Epithelial cell of prostate (primary cell): ENCODE results near the gene GJC3.
"Not testable (repeated sequence)": the region's sequence is repeated elsewhere in the genome, so short reads cannot be mapped to it uniquely, and the experiment has no call there.

Source experiments
- DNase-seq: peaks from one replicate; pipeline ENCODE4 v3.0.0-alpha.2; 2011; ENCODE audit warnings: low read depth, low spot score
- H3K27ac ChIP-seq: fragments of 450-650 bp; 2 replicates; pipeline ENCODE4 v1.5.1; 2017; ENCODE audit warnings: mild to moderate bottlenecking

GJC3 gene

GRCh38 chr7:99928994-99929729 is at the start of gene GJC3:
Gene GJC3, minus strand, starts transcription at chr7:99929620. Its CDS starts 0 bp downstream, at chr7:99929620.
- H3K27ac ChIP-seq, result no peak within 1 kb of the TSS
- DNase-seq, result no peak

GRCh38 chr7:99976626-99977025 is 47.2 kb upstream of the GJC3 start:
- H3K27ac ChIP-seq, result no peak overlapping the region
- DNase-seq, result no peak

- DNase-seq, result no peak
- no peak within 1 kb of the TSS for H3K27ac ChIP-seq
Measured at GRCh38 chr7:99975782-99976521, 46.5 kb upstream of the GJC3 start, which contains the start of gene AZGP1. Gene AZGP1, minus strand, starts transcription at chr7:99976031. Its CDS starts 11 bp downstream, at chr7:99976020.

- DNase-seq, result no peak
- H3K27ac ChIP-seq, result no peak overlapping the region
Measured at GRCh38 chr7:99974681-99975080, 45.3 kb upstream of the GJC3 start.

GRCh38 chr7:99973817-99974216 is 44.4 kb upstream of the GJC3 start:
- H3K27ac ChIP-seq, result peak overlapping the region; percentile 24
- DNase-seq, result not testable (repeated sequence)

GRCh38 chr7:99971242-99971641 is 41.8 kb upstream of the GJC3 start:
- DNase-seq, result no peak

GRCh38 chr7:99969813-99970212 is 40.4 kb upstream of the GJC3 start:
- not testable (repeated sequence) for DNase-seq

More at GRCh38 chr7:99971242-99971641, 41.8 kb upstream of the GJC3 start:
- H3K27ac ChIP-seq, result no peak overlapping the region

GRCh38 chr7:99969298-99969697 is 39.9 kb upstream of the GJC3 start:
- DNase-seq, result no peak

More at GRCh38 chr7:99969813-99970212, 40.4 kb upstream of the GJC3 start:
- not testable (repeated sequence) for H3K27ac ChIP-seq

GRCh38 chr7:99958564-99959227 is 29.3 kb upstream of the GJC3 start:
- no peak overlapping the region for H3K27ac ChIP-seq
- no peak for DNase-seq

More at GRCh38 chr7:99969298-99969697, 39.9 kb upstream of the GJC3 start:
- no peak overlapping the region for H3K27ac ChIP-seq

GRCh38 chr7:99955247-99955646 is 25.8 kb upstream of the GJC3 start:
- H3K27ac ChIP-seq, result peak overlapping the region; percentile 84
- DNase-seq, result no peak

GRCh38 chr7:99954643-99955042 is 25.2 kb upstream of the GJC3 start:
- peak overlapping the region; percentile 84 for H3K27ac ChIP-seq
- DNase-seq, result not testable (repeated sequence)

GRCh38 chr7:99953649-99954048 is 24.2 kb upstream of the GJC3 start:
- H3K27ac ChIP-seq, result peak overlapping the region; percentile 84
- DNase-seq, result peak; percentile 62

GRCh38 chr7:99952649-99953048 is 23.2 kb upstream of the GJC3 start:
- DNase-seq, result not testable (repeated sequence)
- H3K27ac ChIP-seq, result peak overlapping the region; percentile 84

- not testable (repeated sequence) for H3K27ac ChIP-seq, DNase-seq
Measured at GRCh38 chr7:99950819-99951218, 21.4 kb upstream of the GJC3 start.

GRCh38 chr7:99949645-99950228 is 20.3 kb upstream of the GJC3 start:
- no peak for DNase-seq
- H3K27ac ChIP-seq, result no peak overlapping the region

- no peak for DNase-seq
- no peak overlapping the region for H3K27ac ChIP-seq
Measured at GRCh38 chr7:99947608-99948007, 18.2 kb upstream of the GJC3 start.

- no peak overlapping the region for H3K27ac ChIP-seq
- DNase-seq, result no peak
Measured at GRCh38 chr7:99944497-99945070, 15.2 kb upstream of the GJC3 start.

GRCh38 chr7:99943641-99944496 is 14.4 kb upstream of the GJC3 start:
- no peak for DNase-seq
- H3K27ac ChIP-seq, result no peak overlapping the region

- no peak for DNase-seq
- H3K27ac ChIP-seq, result no peak overlapping the region
Measured at GRCh38 chr7:99938296-99938695, 8.9 kb upstream of the GJC3 start.
